ENCODE data around the gene ZFP90. TPM values are rescaled to one million over a fixed set of nuclear protein-coding genes. Genes with fewer than 3 reads are reported as not detected.

The ZFP90 gene
- total and polyA plus RNA-seq, 2 donors (not counting 1 experiment from before 2014, with no cell fraction given), result 18.7 to 42.8 TPM

DNA sequence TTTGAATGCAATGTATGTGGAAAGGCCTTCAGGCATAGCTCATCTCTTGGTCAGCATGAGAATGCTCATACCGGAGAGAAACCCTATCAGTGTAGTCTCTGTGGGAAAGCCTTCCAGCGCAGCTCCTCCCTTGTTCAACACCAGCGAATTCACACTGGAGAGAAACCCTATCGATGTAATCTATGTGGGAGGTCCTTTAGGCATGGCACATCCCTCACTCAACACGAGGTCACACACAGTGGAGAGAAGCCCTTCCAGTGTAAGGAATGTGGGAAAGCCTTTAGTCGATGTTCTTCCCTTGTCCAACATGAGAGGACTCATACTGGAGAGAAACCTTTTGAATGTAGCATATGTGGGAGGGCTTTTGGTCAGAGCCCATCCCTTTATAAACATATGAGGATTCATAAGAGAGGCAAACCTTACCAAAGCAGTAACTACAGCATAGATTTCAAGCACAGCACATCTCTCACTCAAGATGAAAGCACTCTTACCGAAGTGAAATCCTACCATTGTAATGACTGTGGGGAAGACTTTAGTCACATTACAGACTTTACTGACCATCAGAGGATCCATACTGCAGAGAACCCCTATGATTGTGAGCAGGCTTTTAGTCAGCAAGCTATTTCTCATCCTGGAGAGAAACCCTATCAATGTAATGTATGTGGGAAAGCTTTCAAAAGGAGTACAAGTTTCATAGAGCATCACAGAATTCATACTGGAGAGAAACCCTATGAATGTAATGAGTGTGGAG is 24.7 kb downstream of the ZFP90 start:
- DNase-seq (ENCODE audit: low read depth in 2 of 2), result peak in 1 of 2 donors; percentile 12
- no peaks in the 10 kb centered on the region for H3K4me1 ChIP-seq (ENCODE audit: control insufficient read depth, extremely low read depth, insufficient read depth, low read length)
- no peak overlapping the region for H2AFZ ChIP-seq (ENCODE audit: low read length)
- H3K27ac ChIP-seq (ENCODE audit: insufficient read depth, low read length), result no peak overlapping the region
- TF ChIP-seq, protein P1, sequence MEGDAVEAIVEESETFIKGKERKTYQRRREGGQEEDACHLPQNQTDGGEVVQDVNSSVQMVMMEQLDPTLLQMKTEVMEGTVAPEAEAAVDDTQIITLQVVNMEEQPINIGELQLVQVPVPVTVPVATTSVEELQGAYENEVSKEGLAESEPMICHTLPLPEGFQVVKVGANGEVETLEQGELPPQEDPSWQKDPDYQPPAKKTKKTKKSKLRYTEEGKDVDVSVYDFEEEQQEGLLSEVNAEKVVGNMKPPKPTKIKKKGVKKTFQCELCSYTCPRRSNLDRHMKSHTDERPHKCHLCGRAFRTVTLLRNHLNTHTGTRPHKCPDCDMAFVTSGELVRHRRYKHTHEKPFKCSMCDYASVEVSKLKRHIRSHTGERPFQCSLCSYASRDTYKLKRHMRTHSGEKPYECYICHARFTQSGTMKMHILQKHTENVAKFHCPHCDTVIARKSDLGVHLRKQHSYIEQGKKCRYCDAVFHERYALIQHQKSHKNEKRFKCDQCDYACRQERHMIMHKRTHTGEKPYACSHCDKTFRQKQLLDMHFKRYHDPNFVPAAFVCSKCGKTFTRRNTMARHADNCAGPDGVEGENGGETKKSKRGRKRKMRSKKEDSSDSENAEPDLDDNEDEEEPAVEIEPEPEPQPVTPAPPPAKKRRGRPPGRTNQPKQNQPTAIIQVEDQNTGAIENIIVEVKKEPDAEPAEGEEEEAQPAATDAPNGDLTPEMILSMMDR (conservative IDR thresholded peaks at IDR 0.05 in 1 of 2, IDR thresholded peaks at IDR 0.05 in 1 of 2; ENCODE audit: low read depth in 1 of 2, low read length in 2 of 2), result no peak
- no peak for TF ChIP-seq EZH2 (IDR thresholded peaks at IDR 0.05; ENCODE audit: low read length, missing control alignments)
- no peaks in the 10 kb centered on the region for H3K27me3 ChIP-seq (ENCODE audit: control insufficient read depth, insufficient read depth, low read length)
- no peaks in the 10 kb centered on the region for H3K79me2 ChIP-seq (ENCODE audit: control insufficient read depth, insufficient read depth, low read length)
- H3K9me3 ChIP-seq (ENCODE audit: control insufficient read depth, insufficient read depth, low read depth, low read length), result peaks cover 8% of the 10 kb centered on the region
- H4K20me1 ChIP-seq (ENCODE audit: control insufficient read depth, extremely low read depth, insufficient read depth, low read length), result no peaks in the 10 kb centered on the region
- no peak overlapping the region for H3K4me3 ChIP-seq (replicated peaks in 1 of 4; ENCODE audit: control extremely low read depth in 1 of 4, insufficient read depth in 1 of 4, low read depth in 3 of 4, low read length in 4 of 4)
- no peak overlapping the region for H3K4me2 ChIP-seq (ENCODE audit: extremely low read depth, insufficient read depth, low read length)
- no peak overlapping the region for H3K9ac ChIP-seq (ENCODE audit: insufficient read depth, low read length)
- no peaks in the 10 kb centered on the region for H3K36me3 ChIP-seq (ENCODE audit: control insufficient read depth, insufficient read depth, low read length)

DNA sequence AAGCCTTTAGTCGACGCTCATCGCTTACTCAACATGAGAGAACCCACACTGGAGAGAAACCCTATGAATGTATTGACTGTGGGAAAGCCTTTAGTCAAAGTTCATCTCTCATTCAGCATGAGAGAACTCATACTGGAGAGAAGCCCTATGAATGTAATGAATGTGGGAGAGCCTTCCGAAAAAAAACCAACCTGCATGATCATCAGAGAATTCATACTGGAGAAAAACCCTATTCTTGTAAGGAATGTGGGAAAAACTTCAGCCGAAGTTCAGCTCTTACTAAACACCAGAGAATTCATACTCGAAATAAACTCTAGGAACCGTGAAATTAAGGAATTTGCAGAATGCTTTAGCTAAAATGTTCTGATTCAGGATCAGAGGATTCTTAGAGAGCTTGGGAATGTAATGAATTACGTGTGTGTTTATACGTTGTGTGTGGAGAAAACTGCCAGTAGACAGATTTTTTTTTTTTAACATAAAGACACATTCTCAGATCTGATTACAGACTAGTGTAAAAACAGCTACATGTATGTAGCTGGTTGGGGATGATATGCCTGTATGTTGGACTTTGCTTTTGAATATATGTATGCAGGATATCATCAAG is 25.4 kb downstream of the ZFP90 start:
- H3K9me3 ChIP-seq (ENCODE audit: control insufficient read depth, insufficient read depth, low read depth, low read length), result peaks cover 8% of the 10 kb centered on the region
- H3K27ac ChIP-seq (ENCODE audit: insufficient read depth, low read length), result no peak overlapping the region
- TF ChIP-seq, protein P1 (conservative IDR thresholded peaks at IDR 0.05 in 1 of 2, IDR thresholded peaks at IDR 0.05 in 1 of 2; ENCODE audit: low read depth in 1 of 2, low read length in 2 of 2), result no peak
- TF ChIP-seq EZH2 (IDR thresholded peaks at IDR 0.05; ENCODE audit: low read length, missing control alignments), result no peak
- no peaks in the 10 kb centered on the region for H3K4me1 ChIP-seq (ENCODE audit: control insufficient read depth, extremely low read depth, insufficient read depth, low read length)
- H3K79me2 ChIP-seq (ENCODE audit: control insufficient read depth, insufficient read depth, low read length), result no peaks in the 10 kb centered on the region
- H3K9ac ChIP-seq (ENCODE audit: insufficient read depth, low read length), result no peak overlapping the region
- no peaks in the 10 kb centered on the region for H4K20me1 ChIP-seq (ENCODE audit: control insufficient read depth, extremely low read depth, insufficient read depth, low read length)
- no peak overlapping the region for H3K4me3 ChIP-seq (replicated peaks in 1 of 4; ENCODE audit: control extremely low read depth in 1 of 4, insufficient read depth in 1 of 4, low read depth in 3 of 4, low read length in 4 of 4)
- no peaks in the 10 kb centered on the region for H3K36me3 ChIP-seq (ENCODE audit: control insufficient read depth, insufficient read depth, low read length)
- no peaks in the 10 kb centered on the region for H3K27me3 ChIP-seq (ENCODE audit: control insufficient read depth, insufficient read depth, low read length)
- DNase-seq (ENCODE audit: low read depth in 2 of 2), result peak; percentile 29 to 32
- H3K4me2 ChIP-seq (ENCODE audit: extremely low read depth, insufficient read depth, low read length), result no peak overlapping the region
- H2AFZ ChIP-seq (ENCODE audit: low read length), result no peak overlapping the region

DNA sequence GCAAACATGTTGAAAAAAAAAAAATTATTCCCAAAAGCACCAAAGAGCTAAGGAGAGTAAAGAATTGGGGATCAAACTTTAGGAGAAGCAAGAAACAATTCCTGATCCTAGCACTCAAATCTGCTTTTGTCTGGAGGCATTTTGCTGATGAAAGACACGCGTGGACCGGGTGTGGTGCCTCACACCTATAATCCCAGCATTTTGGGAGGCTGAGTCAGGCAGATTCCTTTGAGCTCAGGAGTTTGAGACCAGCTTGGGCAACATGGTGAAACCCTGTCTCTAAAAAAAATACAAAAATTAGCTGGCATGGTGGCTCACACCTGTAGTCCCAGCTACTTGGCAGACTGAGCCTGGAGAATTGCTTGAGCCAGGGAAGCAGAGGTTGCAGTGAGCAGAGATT is 35.4 kb downstream of the ZFP90 start:
- Histone ChIP-seq H3K79me2 (ENCODE audit: control insufficient read depth, insufficient read depth, low read length) (no peaks in the 10 kb centered on the region), H3K4me3 (replicated peaks in 1 of 4; ENCODE audit: control extremely low read depth in 1 of 4, insufficient read depth in 1 of 4, low read depth in 3 of 4, low read length in 4 of 4) (no peak overlapping the region), H3K9me3 (ENCODE audit: control insufficient read depth, insufficient read depth, low read depth, low read length) (peaks cover 2% of the 10 kb centered on the region), H3K27me3 (ENCODE audit: control insufficient read depth, insufficient read depth, low read length) (no peaks in the 10 kb centered on the region), H3K4me1 (ENCODE audit: control insufficient read depth, extremely low read depth, insufficient read depth, low read length) (no peaks in the 10 kb centered on the region), H4K20me1 (ENCODE audit: control insufficient read depth, extremely low read depth, insufficient read depth, low read length) (no peaks in the 10 kb centered on the region), H3K4me2 (ENCODE audit: extremely low read depth, insufficient read depth, low read length) (no peak overlapping the region), H3K36me3 (ENCODE audit: control insufficient read depth, insufficient read depth, low read length) (no peaks in the 10 kb centered on the region), H3K27ac (ENCODE audit: insufficient read depth, low read length) (no peak overlapping the region), H2AFZ (ENCODE audit: low read length) (no peak overlapping the region), H3K9ac (ENCODE audit: insufficient read depth, low read length) (no peak overlapping the region)
- TF ChIP-seq, protein P1 (conservative IDR thresholded peaks at IDR 0.05 in 1 of 2, IDR thresholded peaks at IDR 0.05 in 1 of 2; ENCODE audit: low read depth in 1 of 2, low read length in 2 of 2), result no peak
- no peak for TF ChIP-seq EZH2 (IDR thresholded peaks at IDR 0.05; ENCODE audit: low read length, missing control alignments)
- no peak for DNase-seq (ENCODE audit: low read depth in 2 of 2)
